CD8-positive, alpha-beta memory T cell (primary cell): ENCODE data around the gene BLVRB. TPM values are rescaled to one million over a fixed set of nuclear protein-coding genes. Genes with fewer than 3 reads are reported as not detected.
"Not testable (repeated sequence)": the region's sequence is repeated elsewhere in the genome, so short reads cannot be mapped to it uniquely, and the experiment has no call there.

ENCODE experiments used
- CTCF ChIA-PET: fragments of 350-600 bp; sonication (Branson Sonifier 250); formaldehyde crosslinking; loops from one replicate; lab custom pipeline; 2021; ENCODE audit warnings: antibody characterized with exemption; lab: Charles Lee
- POLR2A ChIA-PET: fragments of 350-600 bp; sonication (Branson Sonifier 250); formaldehyde crosslinking; loops from one replicate; lab custom pipeline; 2021; ENCODE audit warnings: antibody characterized with exemption; lab: Charles Lee
- DNase-seq, 5 donors: peaks; one replicate each; pipeline versions ENCODE4 v3.0.0 to v3.0.0-alpha.2; 2020 to 2022; ENCODE audit warnings: mixed read lengths in 1 of 5
- H3K27ac ChIP-seq: one replicate; pipeline ENCODE4 v1.7.0; 2013; ENCODE audit warnings: low read depth, mild to moderate bottlenecking, low read length, moderate library complexity
- H3K27me3 ChIP-seq: 2 replicates; pipeline ENCODE4 v1.7.0; 2013; ENCODE audit warnings: low read length, mild to moderate bottlenecking; ENCODE audit not compliant: insufficient read depth, poor library complexity, severe bottlenecking
- H3K36me3 ChIP-seq: 2 replicates; pipeline ENCODE4 v1.7.0; 2013; ENCODE audit warnings: mild to moderate bottlenecking, low read length, moderate library complexity; ENCODE audit not compliant: insufficient read depth
- H3K4me1 ChIP-seq: 2 replicates; pipeline ENCODE4 v1.7.0; 2013; ENCODE audit warnings: mild to moderate bottlenecking, low read length, moderate library complexity; ENCODE audit not compliant: insufficient read depth
- H3K4me3 ChIP-seq: 2 replicates; pipeline ENCODE4 v1.7.0; 2013; ENCODE audit warnings: mild to moderate bottlenecking, low read length
- H3K9me3 ChIP-seq: 2 replicates; pipeline ENCODE4 v1.7.0; 2013; ENCODE audit warnings: mild to moderate bottlenecking, low read length
- H3K27ac Mint-ChIP-seq, 8 donors: one replicate each; pipeline ENCODE4 v1.8.0; 2020 to 2021; ENCODE audit warnings: mixed read lengths in 8 of 8, mild to moderate bottlenecking in 6 of 8, inconsistent platforms in 3 of 8, moderate library complexity in 3 of 8
- H3K27me3 Mint-ChIP-seq, 2 donors: one replicate each; pipeline ENCODE4 v1.8.0; 2020 to 2021; ENCODE audit warnings: mixed read lengths in 2 of 2, mild to moderate bottlenecking in 1 of 2, moderate library complexity in 1 of 2
- H3K36me3 Mint-ChIP-seq, 3 donors: one replicate each; pipeline ENCODE4 v1.8.0; 2020 to 2021; ENCODE audit warnings: mixed read lengths in 3 of 3, inconsistent platforms in 1 of 3, mild to moderate bottlenecking in 1 of 3
- H3K4me1 Mint-ChIP-seq, 3 donors: one replicate each; pipeline ENCODE4 v1.8.0; 2020 to 2021; ENCODE audit warnings: mixed read lengths in 3 of 3, inconsistent platforms in 1 of 3, mild to moderate bottlenecking in 1 of 3
- H3K4me3 Mint-ChIP-seq, 7 donors: one replicate each; pipeline ENCODE4 v1.8.0; 2020 to 2021; ENCODE audit warnings: mixed read lengths in 7 of 7, mild to moderate bottlenecking in 6 of 7, moderate library complexity in 4 of 7, inconsistent platforms in 2 of 7
- H3K9me3 Mint-ChIP-seq, 5 donors: one replicate each; pipeline ENCODE4 v1.8.0; 2020 to 2022; ENCODE audit warnings: mixed read lengths in 5 of 5, mild to moderate bottlenecking in 3 of 5, moderate library complexity in 2 of 5, inconsistent platforms in 1 of 5
- polyA plus RNA-seq: library from polyadenylated mRNA; unstranded; fragments of 300-500 nt; fragmentation: Illumina TruSeq; gene quantifications from one replicate; pipeline ENCODE4 v1.2.3, GENCODE V29; 2021
- total RNA-seq, 2 experiments: library from RNA; stranded (reverse); gene quantifications; one replicate each; pipeline ENCODE4 v1.2.3, GENCODE V29; 2021

BLVRB gene
- total and polyA plus RNA-seq, 3 experiments from 2014 or later, result 17.4 to 22.8 (median 18.9) TPM

DNA sequence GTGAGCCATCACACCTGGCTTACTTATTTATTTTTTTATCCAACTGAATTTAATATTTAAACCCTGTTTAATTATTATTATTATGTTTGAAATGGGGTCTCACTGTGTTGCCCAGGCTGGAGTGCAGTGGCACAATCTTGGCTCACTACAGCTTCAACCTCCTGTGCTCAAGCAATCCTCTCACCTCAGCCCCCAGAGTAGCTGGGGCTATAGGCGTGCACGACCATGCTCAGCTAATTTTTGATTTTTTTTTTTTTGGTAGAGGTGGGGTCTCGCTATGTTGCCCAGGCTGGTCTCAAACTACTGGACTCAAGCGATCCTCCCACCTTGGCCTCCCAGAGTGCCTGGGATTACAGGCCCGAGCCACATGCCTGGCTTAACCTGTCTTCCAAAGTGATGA is 33.8 kb upstream of the BLVRB start:
- Histone ChIP-seq H3K36me3 (no peaks in the 10 kb centered on the region), H3K4me1 (no peaks in the 10 kb centered on the region), H3K27ac (no peak overlapping the region), H3K9me3 (no peaks in the 10 kb centered on the region), H3K4me3 (no peak overlapping the region), H3K27me3 (no peaks in the 10 kb centered on the region)
- Mint-ChIP-seq H3K4me3 (no peak overlapping the region), H3K27ac (no peak overlapping the region), H3K36me3 (peaks cover 0 to 2% (median 0%) of the 10 kb centered on the region in 3 donors), H3K27me3 (peaks cover 16 to 36% of the 10 kb centered on the region in 2 donors), H3K9me3 (peaks cover 0 to 2% (median 0%) of the 10 kb centered on the region in 5 donors), H3K4me1 (no peaks in the 10 kb centered on the region)
- ChIA-PET CTCF (interaction anchor here (1.3 kb wide), 1 partner anchor 42 kb away, joined by 4 read pairs; no protein-coding TSS in a partner anchor), POLR2A (interaction anchor here (0.7 kb wide), 1 partner anchor 1587 kb away, joined by 3 read pairs; the partner anchor contains the start of gene CCER2)
- DNase-seq, result no peak

DNA sequence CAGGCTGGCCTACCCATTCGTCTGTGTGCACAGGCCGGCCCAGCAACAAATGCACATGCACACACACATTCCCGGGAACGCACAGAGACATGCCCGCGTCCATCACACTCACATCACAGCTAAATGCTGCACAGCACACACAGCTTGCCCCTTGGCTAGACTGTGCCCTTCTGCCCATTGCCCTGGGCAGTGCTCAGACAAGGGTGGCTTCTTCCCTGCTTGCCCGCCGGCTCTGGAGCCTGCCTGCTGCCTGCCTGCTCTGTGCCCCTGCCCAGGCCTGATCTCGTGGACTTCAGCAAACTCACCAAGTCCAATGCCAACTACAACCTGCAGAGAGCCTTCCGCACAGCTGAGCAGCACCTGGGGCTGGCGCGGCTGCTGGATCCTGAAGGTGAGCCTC is 31.7 kb upstream of the BLVRB start:
- Mint-ChIP-seq H3K4me1 (no peaks in the 10 kb centered on the region), H3K36me3 (peaks cover 0 to 2% (median 0%) of the 10 kb centered on the region in 3 donors), H3K4me3 (no peak overlapping the region), H3K9me3 (peaks cover 0 to 2% (median 0%) of the 10 kb centered on the region in 5 donors), H3K27ac (no peak overlapping the region), H3K27me3 (peaks cover 9 to 22% of the 10 kb centered on the region in 2 donors)
- Histone ChIP-seq H3K4me3 (no peak overlapping the region), H3K27me3 (no peaks in the 10 kb centered on the region), H3K9me3 (no peaks in the 10 kb centered on the region), H3K27ac (no peak overlapping the region), H3K4me1 (no peaks in the 10 kb centered on the region), H3K36me3 (no peaks in the 10 kb centered on the region)
- CTCF ChIA-PET, result no interaction called here
- no peak for DNase-seq
- POLR2A ChIA-PET, result no interaction called here

DNA sequence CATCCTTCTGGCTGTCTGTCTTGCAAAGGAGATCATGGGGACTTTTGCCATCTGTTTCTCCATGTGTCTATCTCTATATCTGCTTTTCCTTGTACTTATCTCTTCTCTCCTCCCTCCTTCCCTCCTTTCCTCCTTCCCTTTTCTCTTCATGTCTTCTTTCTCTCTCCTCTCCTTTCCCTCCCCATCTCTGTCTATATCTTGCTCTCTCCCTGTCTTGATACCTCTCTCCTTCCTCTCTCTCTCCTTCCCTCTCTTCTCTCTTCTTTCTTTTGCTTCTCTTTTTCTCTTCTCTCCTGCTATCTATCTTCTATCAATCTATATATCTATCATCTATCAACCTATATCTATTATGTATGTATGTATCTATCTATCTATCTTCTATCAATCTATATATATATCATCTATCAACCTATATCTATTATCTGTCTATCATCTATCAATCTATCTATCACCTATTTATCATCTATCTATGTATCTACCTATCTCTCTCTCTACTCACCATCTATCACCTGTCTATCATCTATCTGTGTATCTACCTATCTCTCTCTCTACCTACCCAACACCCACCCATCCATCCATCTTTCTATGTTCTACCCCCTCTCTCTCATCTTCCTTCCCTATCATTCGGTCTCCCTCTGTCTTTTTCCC is 28.8 kb upstream of the BLVRB start:
- CTCF ChIA-PET, result no interaction called here
- no peaks in the 10 kb centered on the region for H3K27me3 ChIP-seq
- H3K27ac Mint-ChIP-seq, result peak overlapping the region in 1 of 8 donors; percentile 12

DNA sequence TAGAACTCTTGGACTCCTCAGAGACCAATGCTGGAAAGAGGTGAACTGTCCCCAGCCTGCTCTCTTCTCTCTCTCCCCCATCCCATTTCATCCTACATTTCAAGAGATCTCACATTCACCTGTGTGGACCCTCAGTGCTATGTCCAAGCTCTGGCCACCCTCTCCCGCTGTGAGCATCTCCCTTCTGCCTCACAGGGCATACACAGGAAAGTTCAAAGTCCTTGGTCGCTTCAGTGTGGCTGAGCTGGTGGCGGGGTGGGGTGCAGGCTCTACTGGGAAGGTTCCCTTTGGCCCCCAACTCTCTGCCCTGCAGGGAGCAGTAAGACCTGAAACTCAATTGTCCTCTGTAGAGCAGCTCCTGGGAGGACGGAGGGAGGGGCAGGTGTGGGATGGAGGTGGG is 28.2 kb upstream of the BLVRB start:
- POLR2A ChIA-PET, result no interaction called here
- CTCF ChIA-PET, result no interaction called here

More for the DNA sequence above, 28.8 kb upstream of the BLVRB start:
- H3K4me1 Mint-ChIP-seq, result no peaks in the 10 kb centered on the region
- H3K36me3 Mint-ChIP-seq, result no peaks in the 10 kb centered on the region
- Histone ChIP-seq H3K9me3 (no peaks in the 10 kb centered on the region), H3K36me3 (no peaks in the 10 kb centered on the region), H3K4me1 (no peaks in the 10 kb centered on the region), H3K4me3 (no peak overlapping the region), H3K27ac (no peak overlapping the region)
- POLR2A ChIA-PET, result no interaction called here
- H3K9me3 Mint-ChIP-seq, result peaks cover 0 to 2% (median 0%) of the 10 kb centered on the region in 5 donors
- H3K4me3 Mint-ChIP-seq, result no peak overlapping the region
- peaks cover 6 to 9% of the 10 kb centered on the region in 2 donors for H3K27me3 Mint-ChIP-seq
- no peak for DNase-seq

DNA sequence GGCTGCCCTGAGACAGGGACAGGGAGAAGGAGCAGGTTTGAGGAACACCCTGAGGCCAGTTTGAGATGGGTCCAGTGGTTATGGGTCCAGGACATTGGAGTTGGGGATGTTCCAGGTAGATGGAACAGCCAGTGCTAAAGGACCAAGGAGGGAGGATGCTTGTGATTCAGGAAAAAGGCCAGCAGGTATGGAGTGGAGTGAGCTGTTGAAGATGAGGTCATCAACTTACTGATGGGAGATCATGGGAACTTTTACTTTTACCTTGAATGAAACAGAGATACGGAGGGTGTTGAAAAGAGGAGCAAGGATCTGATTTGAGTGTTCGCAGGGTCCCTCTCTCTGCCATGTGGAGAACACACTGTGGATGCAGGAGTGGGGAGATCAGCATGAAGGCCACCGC is 26.7 kb upstream of the BLVRB start:
- peaks cover 0 to 2% (median 0%) of the 10 kb centered on the region in 5 donors for H3K9me3 Mint-ChIP-seq
- ChIA-PET CTCF (no interaction called here), POLR2A (no interaction called here)
- H3K4me3 ChIP-seq, result no peak overlapping the region
- H3K27ac ChIP-seq, result no peak overlapping the region
- no peaks in the 10 kb centered on the region for H3K27me3 ChIP-seq
- no peaks in the 10 kb centered on the region for H3K4me1 ChIP-seq
- H3K36me3 ChIP-seq, result no peaks in the 10 kb centered on the region
- no peak overlapping the region for H3K27ac Mint-ChIP-seq
- H3K4me1 Mint-ChIP-seq, result peaks cover 0 to 7% (median 2%) of the 10 kb centered on the region in 3 donors
- peaks cover 12 to 15% of the 10 kb centered on the region in 2 donors for H3K27me3 Mint-ChIP-seq
- H3K36me3 Mint-ChIP-seq, result no peaks in the 10 kb centered on the region
- DNase-seq, result no peak
- H3K4me3 Mint-ChIP-seq, result no peak overlapping the region
- H3K9me3 ChIP-seq, result no peaks in the 10 kb centered on the region

More for the DNA sequence above, 28.2 kb upstream of the BLVRB start:
- H3K4me1 ChIP-seq, result no peaks in the 10 kb centered on the region
- Mint-ChIP-seq H3K9me3 (peaks cover 0 to 2% (median 0%) of the 10 kb centered on the region in 5 donors), H3K36me3 (no peaks in the 10 kb centered on the region), H3K27me3 (peaks cover 6 to 9% of the 10 kb centered on the region in 2 donors), H3K4me1 (no peaks in the 10 kb centered on the region), H3K27ac (no peak overlapping the region), H3K4me3 (no peak overlapping the region)
- H3K27me3 ChIP-seq, result no peaks in the 10 kb centered on the region
- no peak overlapping the region for H3K4me3 ChIP-seq
- no peaks in the 10 kb centered on the region for H3K36me3 ChIP-seq
- DNase-seq, result no peak
- H3K27ac ChIP-seq, result no peak overlapping the region
- no peaks in the 10 kb centered on the region for H3K9me3 ChIP-seq

DNA sequence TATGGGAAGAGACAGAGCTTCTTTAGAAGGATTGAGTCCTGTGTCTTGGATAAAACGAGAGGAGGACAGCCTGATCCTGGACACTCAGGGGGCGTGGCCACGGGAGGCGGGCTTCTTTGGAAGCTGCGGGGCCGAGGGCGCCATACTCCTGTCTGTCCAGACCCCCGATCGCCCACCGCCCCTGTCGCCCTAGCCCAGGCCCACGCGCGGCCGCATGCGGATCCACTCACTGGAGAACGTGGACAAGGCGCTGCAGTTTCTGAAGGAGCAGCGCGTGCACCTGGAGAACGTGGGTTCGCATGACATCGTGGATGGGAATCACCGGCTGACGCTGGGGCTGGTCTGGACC is 24.3 kb upstream of the BLVRB start:
- H3K27ac ChIP-seq, result peak overlapping the region; percentile 59
- Mint-ChIP-seq H3K4me3 (no peak overlapping the region), H3K27me3 (peaks cover 21 to 22% of the 10 kb centered on the region in 2 donors), H3K36me3 (no peaks in the 10 kb centered on the region), H3K9me3 (no peaks in the 10 kb centered on the region), H3K27ac (no peak overlapping the region), H3K4me1 (peaks cover 0 to 7% (median 2%) of the 10 kb centered on the region in 3 donors)
- CTCF ChIA-PET, result no interaction called here
- POLR2A ChIA-PET, result no interaction called here
- H3K4me1 ChIP-seq, result no peaks in the 10 kb centered on the region
- H3K27me3 ChIP-seq, result no peaks in the 10 kb centered on the region
- H3K4me3 ChIP-seq, result no peak overlapping the region
- DNase-seq, result no peak
- no peaks in the 10 kb centered on the region for H3K36me3 ChIP-seq
- H3K9me3 ChIP-seq, result no peaks in the 10 kb centered on the region

DNA sequence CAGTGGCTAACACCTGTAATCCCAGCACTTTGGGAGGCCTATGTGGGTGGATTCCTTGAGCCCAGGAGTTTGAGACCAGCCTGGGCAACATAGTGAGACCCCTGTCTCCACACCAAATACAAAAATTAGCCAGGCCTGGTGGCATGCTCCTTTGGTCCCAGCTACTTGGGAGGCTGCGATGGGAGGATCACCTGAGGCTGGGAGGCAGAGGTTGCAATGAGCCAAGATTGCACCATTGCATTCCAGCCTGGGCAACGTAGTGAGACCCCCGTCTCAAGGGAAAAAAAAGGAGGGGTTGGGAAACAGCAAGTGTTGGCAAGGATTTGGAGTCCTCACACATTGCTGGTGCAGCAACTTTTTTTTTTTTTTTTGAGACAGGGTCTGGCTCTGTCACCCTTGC is 20.5 kb upstream of the BLVRB start:
- peaks cover 0 to 7% (median 2%) of the 10 kb centered on the region in 3 donors for H3K4me1 Mint-ChIP-seq
- Histone ChIP-seq H3K36me3 (no peaks in the 10 kb centered on the region), H3K27ac (no peak overlapping the region), H3K9me3 (no peaks in the 10 kb centered on the region), H3K4me3 (no peak overlapping the region), H3K27me3 (no peaks in the 10 kb centered on the region), H3K4me1 (no peaks in the 10 kb centered on the region)
- H3K27ac Mint-ChIP-seq, result no peak overlapping the region
- DNase-seq, result no peak
- no peak overlapping the region for H3K4me3 Mint-ChIP-seq
- no peaks in the 10 kb centered on the region for H3K9me3 Mint-ChIP-seq
- H3K36me3 Mint-ChIP-seq, result peaks cover 0 to 3% (median 0%) of the 10 kb centered on the region in 3 donors
- POLR2A ChIA-PET, result no interaction called here
- H3K27me3 Mint-ChIP-seq, result peaks cover 30 to 38% of the 10 kb centered on the region in 2 donors
- CTCF ChIA-PET, result no interaction called here

DNA sequence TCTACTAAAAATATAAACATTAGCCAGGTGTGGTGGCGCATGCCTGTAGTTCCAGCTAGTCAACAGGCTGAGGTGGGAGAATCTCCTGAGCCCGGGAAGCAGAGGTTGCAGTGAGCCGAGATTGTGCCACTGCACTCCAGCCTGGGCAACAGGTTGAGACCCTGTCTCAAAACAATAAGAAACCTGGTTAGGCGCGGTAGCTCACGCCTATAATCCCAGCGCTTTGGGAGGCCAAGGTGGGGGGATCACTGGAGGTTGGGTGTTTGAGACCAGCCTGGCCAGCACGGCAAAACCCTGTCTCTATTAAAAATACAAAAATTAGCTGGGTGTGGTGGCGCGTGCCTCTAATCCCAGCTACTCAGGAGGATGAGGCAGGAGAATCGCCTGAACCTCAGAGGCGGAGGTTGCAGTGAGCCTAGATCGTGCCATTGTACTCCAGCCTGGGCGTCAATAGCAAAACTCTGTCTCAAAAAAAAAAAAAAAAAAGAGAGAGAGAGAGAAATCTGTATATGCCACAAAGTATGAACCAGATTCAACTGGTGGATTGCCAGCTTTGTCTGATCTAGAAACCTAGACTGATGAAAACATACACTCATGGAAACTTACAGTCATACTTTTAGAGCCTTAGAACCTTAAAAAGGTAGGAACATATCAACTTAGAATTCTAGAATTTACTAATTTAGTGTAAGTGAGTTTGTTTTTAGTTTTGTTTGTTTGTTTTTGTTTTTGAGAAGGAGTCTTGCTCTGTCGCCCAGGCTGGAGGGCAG is 10.5 kb upstream of the BLVRB start:
- H3K4me3 Mint-ChIP-seq, CTCF ChIA-PET, H3K27ac Mint-ChIP-seq, H3K9me3 ChIP-seq, H3K27ac ChIP-seq, H3K4me1 Mint-ChIP-seq, POLR2A ChIA-PET, H3K9me3 Mint-ChIP-seq, DNase-seq, H3K4me1 ChIP-seq, H3K27me3 ChIP-seq, H3K36me3 Mint-ChIP-seq, H3K4me3 ChIP-seq, H3K36me3 ChIP-seq: not testable (repeated sequence)
- peaks cover 6 to 16% of the 10 kb centered on the region in 2 donors for H3K27me3 Mint-ChIP-seq
